H1 (cell line): ENCODE measurements around the gene RD3L.

Experiments used
- ATF3 ChIP-seq: IDR thresholded peaks from 2 replicates; pipeline ENCODE4 v1.6.1; 2011; ENCODE audit warnings: low read depth, mild to moderate bottlenecking, low read length; ENCODE audit not compliant: insufficient read depth
- CHD1 ChIP-seq: IDR thresholded peaks from 2 replicates; pipeline ENCODE4 v1.6.1; 2012; ENCODE audit warnings: low read depth, low read length, improper control_type of control experiment
- CHD2 ChIP-seq: IDR thresholded peaks from 2 replicates; pipeline ENCODE4 v1.6.1; 2012; ENCODE audit warnings: low read length, improper control_type of control experiment
- CTCF ChIP-seq, 3 experiments: IDR thresholded peaks; 1 replicate in 2 of 3; 2 replicates in 1 of 3; pipeline versions ENCODE4 v1.5.1 to v1.6.1; 2011; ENCODE audit warnings: low read length in 3 of 3, mild to moderate bottlenecking in 3 of 3, inconsistent platforms in 2 of 3, low read depth in 1 of 3, moderate library complexity in 1 of 3; ENCODE audit not compliant: insufficient read depth in 1 of 3; ENCODE audit errors: control extremely low read depth in 1 of 3
- EZH2 ChIP-seq: fragments of 200-600 bp; sonication (generic); IDR thresholded peaks from 2 replicates; pipeline ENCODE4 v1.7.1; 2012; ENCODE audit warnings: low read depth, mild to moderate bottlenecking, moderate library complexity, low read length, inconsistent platforms; ENCODE audit not compliant: severe bottlenecking
- POLR2A ChIP-seq, 2 experiments: IDR thresholded peaks; 1 replicate in 1 of 2; 2 replicates in 1 of 2; pipeline ENCODE4 v1.6.1; 2011; ENCODE audit warnings: low read depth in 2 of 2, low read length in 2 of 2, mild to moderate bottlenecking in 2 of 2; ENCODE audit errors: control extremely low read depth in 1 of 2
- RBBP5 ChIP-seq: IDR thresholded peaks from 2 replicates; pipeline ENCODE4 v1.7.1; 2012; ENCODE audit warnings: low read depth, mild to moderate bottlenecking, inconsistent platforms, low read length, moderate library complexity, borderline replicate concordance
- RFX5 ChIP-seq: IDR thresholded peaks from 2 replicates; pipeline ENCODE4 v1.6.1; 2011; ENCODE audit warnings: low read depth, low read length, improper control_type of control experiment, borderline replicate concordance
- RNF2 ChIP-seq: fragments of 200-900, 300-1000 bp; sonication (generic); IDR thresholded peaks from 2 replicates; pipeline ENCODE4 v1.7.1; 2016; ENCODE audit warnings: borderline replicate concordance, low read depth, mild to moderate bottlenecking, antibody characterized with exemption, low read length; ENCODE audit not compliant: poor library complexity, severe bottlenecking; ENCODE audit errors: missing control alignments
- TAF7 ChIP-seq: optimal IDR thresholded peaks from 2 replicates; pipeline ENCODE3; 2011; ENCODE audit warnings: low read depth, mild to moderate bottlenecking, inconsistent platforms, low read length, moderate library complexity, borderline replicate concordance
- TEAD4 ChIP-seq: IDR thresholded peaks from 2 replicates; pipeline ENCODE4 v1.6.1; 2012; ENCODE audit warnings: low read depth, low read length, inconsistent platforms, mixed read lengths
- USF2 ChIP-seq: IDR thresholded peaks from 2 replicates; pipeline ENCODE4 v1.6.1; 2011; ENCODE audit warnings: low read length, improper control_type of control experiment
- ZNF274 ChIP-seq: IDR thresholded peaks from 2 replicates; pipeline ENCODE4 v1.7.0; 2012; ENCODE audit warnings: low read length, borderline replicate concordance; ENCODE audit errors: extremely low read depth

GRCh38 chr14:103897075-103897947, 45.0 kb downstream of the RD3L start:
- no peak for TF ChIP-seq CTCF (IDR thresholded peaks at IDR 0.05; ENCODE audit: control extremely low read depth in 1 of 3, insufficient read depth in 1 of 3, low read depth in 1 of 3, low read length in 3 of 3)
- TF ChIP-seq ZNF274, result no peak
- TF ChIP-seq TAF7, result no peak
- no peak for TF ChIP-seq RFX5
- TF ChIP-seq POLR2A (IDR thresholded peaks at IDR 0.05; ENCODE audit: control extremely low read depth in 1 of 2, low read depth in 2 of 2, low read length in 2 of 2), result no peak
- no peak for TF ChIP-seq CHD2
- TF ChIP-seq USF2, result no peak
- TF ChIP-seq ATF3, result no peak
- no peak for TF ChIP-seq EZH2
- no peak for TF ChIP-seq RBBP5
- no peak for TF ChIP-seq CHD1
- no peak for TF ChIP-seq TEAD4
- TF ChIP-seq RNF2, result no peak
